Measurements from ENCODE around the gene GALE. TPM values are rescaled to one million over a fixed set of nuclear protein-coding genes. Genes with fewer than 3 reads are reported as not detected.
"Not testable (repeated sequence)": the region's sequence is repeated elsewhere in the genome, so short reads cannot be mapped to it uniquely, and the experiment has no call there.

Gene GALE
- total and polyA plus RNA-seq, 2 experiments from 2014 or later, result 25.8 to 65.7 TPM

- peaks cover 4% of the 10 kb centered on the region for H3K36me3 ChIP-seq
- no peak for TF ChIP-seq CTCF (IDR thresholded peaks at IDR 0.05; ENCODE audit: low read depth, low read length)
- no peaks in the 10 kb centered on the region for H3K9me3 ChIP-seq (ENCODE audit: low read depth)
- no peak overlapping the region for H3K4me3 ChIP-seq
- H3K27me3 ChIP-seq, result no peaks in the 10 kb centered on the region
- no peak overlapping the region for H3K27ac ChIP-seq
- peaks cover 4% of the 10 kb centered on the region for H3K4me1 ChIP-seq (ENCODE audit: low read depth)
- no peak for DNase-seq (ENCODE audit: low read depth in 1 of 2, low spot score in 1 of 2)
Measured at GRCh38 chr1:23797478-23798448, 2.8 kb downstream of the GALE start.

- Histone ChIP-seq H3K9me3 (ENCODE audit: low read depth) (no peaks in the 10 kb centered on the region), H3K27ac (no peak overlapping the region), H3K36me3 (peaks cover 4% of the 10 kb centered on the region), H3K4me3 (no peak overlapping the region), H3K27me3 (no peaks in the 10 kb centered on the region), H3K4me1 (ENCODE audit: low read depth) (peaks cover 4% of the 10 kb centered on the region)
- DNase-seq (ENCODE audit: low read depth in 1 of 2, low spot score in 1 of 2), result no peak
- no peak for TF ChIP-seq CTCF (IDR thresholded peaks at IDR 0.05; ENCODE audit: low read depth, low read length)
Measured at GRCh38 chr1:23796466-23797271, 3.9 kb downstream of the GALE start.

GRCh38 chr1:23795676-23796465 lies 4.7 kb downstream of the GALE start:
- Histone ChIP-seq H3K9me3 (ENCODE audit: low read depth) (no peaks in the 10 kb centered on the region), H3K4me3 (no peak overlapping the region), H3K36me3 (peaks cover 4% of the 10 kb centered on the region), H3K4me1 (ENCODE audit: low read depth) (peaks cover 4% of the 10 kb centered on the region), H3K27me3 (no peaks in the 10 kb centered on the region), H3K27ac (no peak overlapping the region)
- no peak for DNase-seq (ENCODE audit: low read depth in 1 of 2, low spot score in 1 of 2)
- TF ChIP-seq CTCF (IDR thresholded peaks at IDR 0.05; ENCODE audit: low read depth, low read length), result no peak

GRCh38 chr1:23794732-23795182 lies 5.8 kb downstream of the GALE start:
- H3K4me1 ChIP-seq (ENCODE audit: low read depth); H3K36me3 ChIP-seq; H3K27ac ChIP-seq; DNase-seq (ENCODE audit: low read depth in 1 of 2, low spot score in 1 of 2); H3K4me3 ChIP-seq; H3K27me3 ChIP-seq; H3K9me3 ChIP-seq (ENCODE audit: low read depth): not testable (repeated sequence)

- TF ChIP-seq CTCF (IDR thresholded peaks at IDR 0.05; ENCODE audit: low read depth, low read length), result no peak
- no peaks in the 10 kb centered on the region for H3K9me3 ChIP-seq (ENCODE audit: low read depth)
Measured at GRCh38 chr1:23793861-23794731, 6.5 kb downstream of the GALE start.

More at GRCh38 chr1:23793861-23794731, 6.5 kb downstream of the GALE start:
- Histone ChIP-seq H3K27me3 (no peaks in the 10 kb centered on the region), H3K4me1 (ENCODE audit: low read depth) (peaks cover 6% of the 10 kb centered on the region), H3K27ac (no peak overlapping the region), H3K4me3 (no peak overlapping the region), H3K36me3 (peaks cover 4% of the 10 kb centered on the region)
- DNase-seq (ENCODE audit: low read depth in 1 of 2, low spot score in 1 of 2), result no peak
